HepG2 (cell line): ENCODE data around the gene SMYD5. TPM values are rescaled to one million over a fixed set of nuclear protein-coding genes. Genes with fewer than 3 reads are reported as not detected.
A peak's percentile ranks its signal among the peaks of the same experiment; 100 is the strongest.

Experiments
- ASH2L ChIP-seq: fragments of 300-600, 200-600 bp; sonication (generic); IDR thresholded peaks from 2 replicates; pipeline ENCODE4 v1.7.0; 2017; ENCODE audit warnings: low read depth, mild to moderate bottlenecking, moderate library complexity, mixed read lengths, low read length; ENCODE audit not compliant: insufficient read length
- ETV6 ChIP-seq: sonication (generic); formaldehyde crosslinking; conservative IDR thresholded peaks from 2 replicates; pipeline ENCODE4 v1.4.0; 2020; ENCODE audit warnings: missing genetic modification reagents
- FOXA1 ChIP-seq, 2 experiments: fragments of 450-650 bp in 1 of 2; sonication (generic) in 1 of 2; formaldehyde crosslinking in 1 of 2; IDR thresholded peaks; 2 replicates each; pipeline versions ENCODE4 v1.4.0 to v1.6.1; 2016 to 2020; ENCODE audit warnings: missing genetic modification reagents in 1 of 2
- FOXA3 ChIP-seq: IDR thresholded peaks from 2 replicates; pipeline ENCODE4 v1.6.1; 2016; ENCODE audit warnings: missing genetic modification reagents, missing compliant biosample characterization
- FOXJ3 ChIP-seq: sonication (generic); formaldehyde crosslinking; IDR thresholded peaks from 2 replicates; pipeline ENCODE4 v1.4.0; 2020; ENCODE audit warnings: missing genetic modification reagents, mild to moderate bottlenecking, borderline replicate concordance
- HDAC1 ChIP-seq: sonication (generic); formaldehyde crosslinking; IDR thresholded peaks from 2 replicates; pipeline ENCODE4 v1.5.1; 2020; ENCODE audit warnings: mild to moderate bottlenecking, missing genetic modification reagents
- HOXD1 ChIP-seq: sonication (generic); formaldehyde crosslinking; IDR thresholded peaks from 2 replicates; pipeline ENCODE4 v1.5.0; 2020; ENCODE audit warnings: missing genetic modification reagents
- KLF12 ChIP-seq: sonication (generic); formaldehyde crosslinking; IDR thresholded peaks from 2 replicates; pipeline ENCODE4 v1.4.0; 2020; ENCODE audit warnings: missing genetic modification reagents, borderline replicate concordance
- MTA3 ChIP-seq: sonication (generic); formaldehyde crosslinking; IDR thresholded peaks from 2 replicates; pipeline ENCODE4 v1.4.0; 2020; ENCODE audit warnings: missing genetic modification reagents
- MTF2 ChIP-seq: sonication (generic); formaldehyde crosslinking; IDR thresholded peaks from 2 replicates; pipeline ENCODE4 v1.5.0; 2020; ENCODE audit warnings: missing genetic modification reagents, borderline replicate concordance
- MYNN ChIP-seq: sonication (generic); formaldehyde crosslinking; IDR thresholded peaks from 2 replicates; pipeline ENCODE4 v1.4.0; 2020; ENCODE audit warnings: mild to moderate bottlenecking, low read depth, missing genetic modification reagents
- PAX8 ChIP-seq: sonication (generic); formaldehyde crosslinking; IDR thresholded peaks from 2 replicates; pipeline ENCODE4 v1.8.0; 2022; ENCODE audit warnings: mild to moderate bottlenecking, missing genetic modification reagents, borderline replicate concordance
- SAFB2 ChIP-seq: sonication (generic); formaldehyde crosslinking; IDR thresholded peaks from 2 replicates; pipeline ENCODE4 v1.5.1; 2020; ENCODE audit warnings: missing genetic modification reagents, low read depth, mild to moderate bottlenecking, borderline replicate concordance
- SAP130 ChIP-seq: IDR thresholded peaks from 2 replicates; pipeline ENCODE4 v1.6.1; 2016; ENCODE audit warnings: low read depth
- SOX13 ChIP-seq, 3 experiments: fragments of 450-650 bp in 1 of 3; sonication (generic) in 1 of 3; formaldehyde crosslinking in 1 of 3; IDR thresholded peaks in 2 of 3; conservative IDR thresholded peaks in 1 of 3; 2 replicates each; pipeline versions ENCODE4 v1.5.0 to v1.6.1; 2016 to 2020; ENCODE audit warnings: antibody characterized with exemption in 1 of 3, mild to moderate bottlenecking in 1 of 3, missing compliant biosample characterization in 1 of 3, missing genetic modification reagents in 1 of 3, moderate library complexity in 1 of 3
- SP140L ChIP-seq: sonication (generic); formaldehyde crosslinking; IDR thresholded peaks from 2 replicates; pipeline ENCODE4 v1.4.0; 2020; ENCODE audit warnings: missing genetic modification reagents, borderline replicate concordance
- SPEN ChIP-seq: sonication (generic); formaldehyde crosslinking; IDR thresholded peaks from 2 replicates; pipeline ENCODE4 v1.5.1; 2020; ENCODE audit warnings: low read depth, mild to moderate bottlenecking, missing genetic modification reagents
- TBL1XR1 ChIP-seq: fragments of 150-350 bp; IDR thresholded peaks from 2 replicates; pipeline ENCODE4 v1.6.1; 2014; ENCODE audit warnings: borderline replicate concordance, low read length; ENCODE audit not compliant: partially characterized antibody
- TMF1 ChIP-seq: sonication (generic); formaldehyde crosslinking; IDR thresholded peaks from 2 replicates; pipeline ENCODE4 v1.8.1; 2022; ENCODE audit warnings: low read depth, missing genetic modification reagents
- ZNF331 ChIP-seq: sonication (generic); formaldehyde crosslinking; IDR thresholded peaks from 2 replicates; pipeline ENCODE4 v1.4.0; 2020; ENCODE audit warnings: missing genetic modification reagents
- ZNF552 ChIP-seq: sonication (generic); formaldehyde crosslinking; IDR thresholded peaks from 2 replicates; pipeline ENCODE4 v1.9.0; 2022; ENCODE audit warnings: missing genetic modification reagents, mild to moderate bottlenecking, borderline replicate concordance
- ZNF556 ChIP-seq: sonication (generic); formaldehyde crosslinking; IDR thresholded peaks from 2 replicates; pipeline ENCODE4 v1.4.0; 2020; ENCODE audit warnings: mild to moderate bottlenecking, missing genetic modification reagents, borderline replicate concordance
- ZNF569 ChIP-seq: sonication (generic); formaldehyde crosslinking; IDR thresholded peaks from 2 replicates; pipeline ENCODE4 v1.5.0; 2020; ENCODE audit warnings: mild to moderate bottlenecking, missing genetic modification reagents, moderate library complexity, borderline replicate concordance
- ZNF674 ChIP-seq: sonication (generic); formaldehyde crosslinking; IDR thresholded peaks from 2 replicates; pipeline ENCODE4 v1.5.0; 2020; ENCODE audit warnings: low read depth, mild to moderate bottlenecking, missing genetic modification reagents
- ZNF775 ChIP-seq: sonication (generic); formaldehyde crosslinking; IDR thresholded peaks from 2 replicates; pipeline ENCODE4 v1.4.0; 2020; ENCODE audit warnings: missing genetic modification reagents, mild to moderate bottlenecking, moderate library complexity, borderline replicate concordance
- ZSCAN20 ChIP-seq: sonication (generic); formaldehyde crosslinking; IDR thresholded peaks from 2 replicates; pipeline ENCODE4 v1.4.0; 2020; ENCODE audit warnings: missing genetic modification reagents, mild to moderate bottlenecking, borderline replicate concordance
- polyA plus RNA-seq, 8 experiments: library from polyadenylated mRNA; depleted of rRNA in 3 of 8; stranded (reverse) in 7 of 8; unstranded in 1 of 8; fragments of >200 nt; fragmentation: Illumina TruSeq in 4 of 8; extraction: Trizol in 4 of 8; gene quantifications; 2 replicates each; pipeline versions ENCODE4 v1.2.1 to v1.2.3, GENCODE V29; 2011 to 2016; ENCODE audit warnings: low read depth in 4 of 8, missing spikeins in 1 of 8, mixed read lengths in 1 of 8; ENCODE audit not compliant: insufficient read depth in 1 of 8
- total RNA-seq, 5 experiments: library from RNA; depleted of rRNA; stranded (reverse); fragments of >200 nt; fragmentation: Illumina TruSeq; extraction: Trizol; gene quantifications; 2 replicates each; pipeline ENCODE4 v1.2.3, GENCODE V29; 2016; ENCODE audit warnings: low read depth in 1 of 5
- TF ChIP-seq, protein P1 (sequence below): sonication (generic); formaldehyde crosslinking; IDR thresholded peaks from 2 replicates; pipeline ENCODE4 v1.4.0; 2020; ENCODE audit warnings: missing genetic modification reagents, borderline replicate concordance

Gene SMYD5
- total and polyA plus RNA-seq, 2 of the 13 experiments (the other 11 are each of a cell fraction or from before 2014, with no cell fraction given), result 55.8 to 70.4 TPM

DNA sequence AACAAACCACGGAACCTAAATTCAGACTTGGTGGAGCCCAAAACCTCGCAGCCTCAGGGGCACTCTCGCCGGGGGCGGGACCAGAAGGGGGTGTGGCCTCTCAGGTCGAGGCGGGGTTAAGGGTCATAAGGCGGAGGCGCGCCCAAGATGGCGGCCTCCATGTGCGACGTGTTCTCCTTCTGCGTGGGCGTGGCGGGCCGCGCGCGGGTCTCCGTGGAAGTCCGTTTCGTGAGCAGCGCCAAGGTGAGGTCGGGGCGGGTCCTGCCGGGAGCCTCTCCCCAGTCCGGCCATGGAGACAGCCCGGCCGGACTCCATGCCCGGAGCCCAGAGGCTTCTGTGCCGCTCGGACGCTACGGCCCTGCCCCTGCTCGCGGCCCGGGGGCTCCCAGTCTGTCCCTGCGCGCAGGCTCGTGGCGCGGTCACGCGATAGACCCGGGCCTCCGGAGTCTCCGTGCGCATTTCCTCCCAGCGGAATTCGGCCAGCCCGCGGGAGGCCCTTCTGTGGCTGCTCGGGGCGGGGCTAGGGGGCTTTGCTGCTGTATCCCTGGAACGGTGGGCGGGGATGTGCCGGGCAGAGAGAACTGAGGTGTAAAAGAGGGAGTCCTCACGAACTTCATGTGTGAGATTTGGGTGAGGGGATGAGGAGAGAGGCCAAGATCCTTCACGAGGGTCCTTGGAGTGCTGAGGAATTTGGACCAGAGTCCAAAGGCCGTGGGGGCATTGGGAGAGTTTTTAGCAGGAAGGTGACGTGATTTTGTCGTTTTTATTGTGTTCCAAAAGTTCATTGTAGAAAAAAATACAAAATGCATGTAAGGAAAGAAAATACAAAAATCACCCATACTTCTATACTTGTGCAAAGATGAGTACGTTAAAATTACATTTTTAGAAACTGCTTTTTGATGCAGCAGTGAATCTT is at the start of gene SMYD5 (continued):
- TF ChIP-seq SPEN (CRISPR knock-in tag) (no peak), ZNF674 (CRISPR knock-in tag) (no peak; the same call in 1 of the 2 replicates), MYNN (CRISPR knock-in tag) (0 out of 2 replicates have a peak, but pooled peaks have one; percentile 74), HDAC1 (CRISPR knock-in tag) (peak; percentile 96), TBL1XR1 (peak; percentile 23), ZNF331 (CRISPR knock-in tag) (peak; percentile 61; the same call in 1 of the 2 replicates), FOXJ3 (CRISPR knock-in tag) (peak; percentile 8; the same call in 1 of the 2 replicates), KLF12 (CRISPR knock-in tag) (peak; percentile 92; the same call in 1 of the 2 replicates), ZNF775 (CRISPR knock-in tag) (peak; percentile 70; the same call in 1 of the 2 replicates), ZNF552 (CRISPR knock-in tag) (peak; percentile 87), SP140L (CRISPR knock-in tag) (peak; percentile 65; the same call in 1 of the 2 replicates), PAX8 (CRISPR knock-in tag) (peak; percentile 79; the same call in 1 of the 2 replicates), ASH2L (peak; percentile 95), ZNF569 (CRISPR knock-in tag) (no peak), MTF2 (CRISPR knock-in tag) (peak; percentile 87; the same call in 1 of the 2 replicates), SOX13 (IDR thresholded peaks at IDR 0.05) (no peak), SOX13 (CRISPR knock-in tag; conservative IDR thresholded peaks at IDR 0.05 in 1 of 2, IDR thresholded peaks at IDR 0.05 in 1 of 2) (peak; percentile 59 to 65; a peak in 2 of 4 replicates), ZSCAN20 (CRISPR knock-in tag) (peak; percentile 78; the same call in 1 of the 2 replicates), HOXD1 (peak; percentile 60; the same call in 1 of the 2 replicates), FOXA3 (CRISPR knock-in tag) (no peak; the same call in none of the 2 replicates), MTA3 (CRISPR knock-in tag) (no peak), TMF1 (CRISPR knock-in tag) (0 out of 2 replicates have a peak, but pooled peaks have one; percentile 9), SAFB2 (peak; percentile 47; the same call in 1 of the 2 replicates), ZNF556 (CRISPR knock-in tag) (peak; percentile 89), FOXA1 (IDR thresholded peaks at IDR 0.05) (no peak), FOXA1 (CRISPR knock-in tag; IDR thresholded peaks at IDR 0.05) (0 out of 2 replicates have a peak, but pooled peaks have one; percentile 6), SAP130 (CRISPR knock-in tag) (peak; percentile 98), ETV6 (0 out of 2 replicates have a peak, but pooled peaks have one; percentile 64)
- TF ChIP-seq, protein P1, sequence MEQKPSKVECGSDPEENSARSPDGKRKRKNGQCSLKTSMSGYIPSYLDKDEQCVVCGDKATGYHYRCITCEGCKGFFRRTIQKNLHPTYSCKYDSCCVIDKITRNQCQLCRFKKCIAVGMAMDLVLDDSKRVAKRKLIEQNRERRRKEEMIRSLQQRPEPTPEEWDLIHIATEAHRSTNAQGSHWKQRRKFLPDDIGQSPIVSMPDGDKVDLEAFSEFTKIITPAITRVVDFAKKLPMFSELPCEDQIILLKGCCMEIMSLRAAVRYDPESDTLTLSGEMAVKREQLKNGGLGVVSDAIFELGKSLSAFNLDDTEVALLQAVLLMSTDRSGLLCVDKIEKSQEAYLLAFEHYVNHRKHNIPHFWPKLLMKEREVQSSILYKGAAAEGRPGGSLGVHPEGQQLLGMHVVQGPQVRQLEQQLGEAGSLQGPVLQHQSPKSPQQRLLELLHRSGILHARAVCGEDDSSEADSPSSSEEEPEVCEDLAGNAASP, result peak; percentile 24; the same call in 1 of the 2 replicates
